Embryonic facial prominence (tissue), 1 donor: ENCODE measurements around the gene MVB12B.
"Not testable (repeated sequence)": the region's sequence is repeated elsewhere in the genome, so short reads cannot be mapped to it uniquely, and the experiment has no call there.

Experiments used
- DNase-seq: peaks from one replicate; pipeline ENCODE4 v3.0.0-alpha.2; 2016; ENCODE audit errors: extremely low spot score

Gene MVB12B

DNA sequence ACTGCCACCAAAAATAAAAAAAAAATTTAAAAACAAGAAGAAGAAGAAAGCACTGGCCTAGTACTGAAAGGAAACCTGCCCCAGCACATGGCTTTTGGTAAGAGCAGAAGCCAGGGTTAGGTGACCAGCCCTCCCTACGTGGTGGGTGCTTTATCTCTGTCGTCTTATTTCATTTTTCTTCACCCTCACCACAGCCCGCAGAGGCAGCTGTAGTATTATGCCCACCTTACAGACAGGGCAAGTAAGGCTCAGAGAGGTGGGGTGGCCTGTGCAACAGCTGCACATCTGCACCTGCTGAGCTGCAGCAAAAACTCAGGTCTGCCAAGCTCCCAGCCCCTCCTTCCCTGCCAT lies 146.3 kb downstream of the MVB12B start:
- no peak for DNase-seq

DNA sequence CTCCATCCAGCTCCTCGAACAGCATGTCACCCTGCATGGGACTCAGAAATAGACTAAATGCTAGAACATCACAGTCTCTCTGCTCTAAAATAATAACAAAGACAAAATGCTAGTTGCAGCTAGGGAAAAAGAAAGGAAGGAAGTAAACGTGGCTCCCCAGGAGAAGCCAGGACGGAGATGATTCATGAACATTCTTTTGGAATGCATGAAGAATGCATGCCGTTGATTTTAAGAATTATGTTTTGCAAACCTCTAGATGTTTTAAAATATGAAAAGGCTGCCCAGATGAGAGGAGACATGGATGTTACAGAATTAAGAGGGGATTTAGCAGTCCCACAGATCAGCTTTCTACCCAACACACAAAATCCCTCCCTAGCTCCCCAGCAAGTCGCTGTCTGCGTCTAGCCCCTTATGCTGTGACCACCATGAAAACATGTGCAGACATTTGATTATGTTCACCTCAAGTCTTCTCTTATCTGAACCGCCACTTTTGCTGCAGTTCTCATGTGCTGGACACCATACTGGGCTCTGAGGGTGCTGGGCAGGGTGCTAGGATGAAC lies 147.7 kb downstream of the MVB12B start:
- no peak for DNase-seq

DNA sequence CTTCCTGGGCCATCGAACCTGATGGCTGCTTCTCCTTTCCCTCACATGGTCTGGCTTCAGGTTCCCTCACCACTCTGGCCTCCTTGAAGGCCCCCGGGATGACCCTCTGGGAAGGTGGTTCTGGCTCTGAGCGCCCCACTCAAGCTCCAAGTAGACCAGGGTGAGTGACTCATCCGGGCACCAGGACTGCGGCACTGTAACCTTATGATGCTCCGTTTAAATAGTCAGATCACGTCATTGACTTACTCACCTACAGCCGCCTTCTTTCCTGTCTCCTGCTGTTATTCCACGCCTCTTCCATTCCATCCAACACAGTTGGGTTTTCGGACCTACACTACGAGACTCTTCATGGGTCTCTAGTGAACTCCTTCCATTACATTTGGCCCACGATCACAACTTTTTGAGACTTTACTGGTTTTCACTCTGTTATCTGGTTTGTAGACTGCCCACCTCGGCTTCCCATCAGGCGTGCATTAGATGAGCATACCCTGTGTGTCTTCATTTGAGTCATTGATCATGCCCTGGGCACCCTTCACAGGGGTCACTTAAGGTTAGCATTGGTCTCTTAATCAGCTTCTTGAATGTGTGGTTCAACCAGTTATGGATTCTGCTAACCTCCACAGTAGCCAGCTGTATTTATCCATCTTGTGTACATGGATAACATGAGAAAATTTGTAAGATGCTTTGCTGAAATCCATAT lies 148.3 kb downstream of the MVB12B start:
- DNase-seq = no peak

DNA sequence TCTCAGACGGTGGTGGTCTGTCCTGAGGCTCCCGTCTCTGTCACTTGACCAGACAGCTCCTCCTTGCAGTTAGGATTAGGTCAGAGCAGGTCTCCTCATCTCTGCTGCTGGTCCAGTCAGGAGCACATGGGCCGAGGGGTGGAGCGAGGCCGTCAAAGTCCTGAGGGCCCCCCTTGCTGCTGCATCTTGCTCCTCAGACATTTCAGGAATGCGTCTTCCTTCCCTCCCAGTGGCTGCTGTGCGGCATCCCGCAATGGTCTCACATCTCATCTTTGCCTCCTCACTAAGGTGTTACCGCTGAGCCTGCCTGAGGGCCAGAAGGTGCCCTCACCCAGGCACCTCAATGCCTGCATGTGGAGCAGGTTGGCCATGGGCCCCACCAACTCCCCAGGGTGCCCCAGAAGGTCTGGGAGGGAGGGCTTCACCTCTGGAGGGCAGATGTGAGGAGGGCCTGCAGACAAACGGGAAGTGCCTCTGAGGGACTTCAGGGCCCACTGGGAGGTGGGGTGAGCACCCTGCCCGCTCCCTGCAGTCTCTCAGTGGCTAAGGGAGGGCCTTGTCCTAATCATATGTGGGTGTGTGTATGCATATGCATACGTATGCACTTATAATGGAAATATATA lies 149.4 kb downstream of the MVB12B start:
- DNase-seq = no peak

DNA sequence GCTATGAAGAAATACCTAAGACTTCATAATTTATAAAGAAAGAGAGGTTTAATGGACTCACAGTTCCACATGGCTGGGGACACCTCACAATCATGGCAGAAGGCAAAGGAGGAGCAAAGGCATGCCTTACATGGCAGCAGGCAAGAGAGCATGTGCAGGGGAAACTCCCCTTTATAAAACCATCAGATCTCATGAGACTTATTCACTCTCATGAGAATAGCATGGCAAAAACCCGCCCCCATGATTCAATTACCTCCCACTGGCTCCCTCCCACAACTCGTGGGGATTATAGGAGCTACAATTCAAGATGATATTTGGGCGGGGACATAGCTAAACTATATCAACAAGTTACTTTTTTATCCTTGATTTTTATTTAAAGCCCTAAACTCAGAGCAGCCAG lies 150.8 kb downstream of the MVB12B start:
- not testable (repeated sequence) for DNase-seq

DNA sequence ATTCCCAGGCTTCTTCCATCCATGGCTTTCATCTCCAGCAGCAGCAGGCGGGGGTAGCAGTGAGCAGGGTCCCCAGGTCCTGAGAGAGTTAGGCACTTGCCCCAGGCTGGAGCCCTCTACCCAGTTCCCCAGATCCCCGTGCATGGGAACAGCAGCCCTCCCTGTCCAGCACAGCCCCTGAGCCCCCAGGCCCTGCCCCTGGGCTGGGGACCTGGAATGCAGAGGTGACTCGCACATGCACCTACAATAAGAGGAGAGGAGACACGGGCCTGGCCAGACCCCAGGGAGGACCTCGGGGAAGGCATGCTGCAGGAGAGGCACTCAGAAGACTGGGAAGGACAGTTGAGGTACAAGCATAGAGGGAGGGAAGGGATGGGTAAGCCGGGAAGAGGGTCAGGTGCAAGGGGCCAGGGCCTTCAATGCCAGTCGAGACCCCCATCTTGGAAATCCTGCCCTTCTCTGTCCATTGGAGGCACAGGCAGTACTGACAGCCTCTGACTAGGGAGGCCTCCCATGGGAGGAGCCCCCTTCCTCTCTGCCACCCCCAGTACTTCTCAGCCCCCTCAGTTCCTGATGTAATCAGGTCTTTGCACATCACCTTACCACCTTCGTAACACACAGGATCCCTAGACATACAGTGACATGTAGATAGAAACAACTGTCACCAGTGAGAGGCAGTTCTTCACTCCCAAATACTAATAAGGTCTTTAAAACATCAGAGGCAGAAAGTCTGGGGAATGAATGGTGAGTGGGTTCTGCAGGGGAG lies 151.8 kb downstream of the MVB12B start:
- no peak for DNase-seq

DNA sequence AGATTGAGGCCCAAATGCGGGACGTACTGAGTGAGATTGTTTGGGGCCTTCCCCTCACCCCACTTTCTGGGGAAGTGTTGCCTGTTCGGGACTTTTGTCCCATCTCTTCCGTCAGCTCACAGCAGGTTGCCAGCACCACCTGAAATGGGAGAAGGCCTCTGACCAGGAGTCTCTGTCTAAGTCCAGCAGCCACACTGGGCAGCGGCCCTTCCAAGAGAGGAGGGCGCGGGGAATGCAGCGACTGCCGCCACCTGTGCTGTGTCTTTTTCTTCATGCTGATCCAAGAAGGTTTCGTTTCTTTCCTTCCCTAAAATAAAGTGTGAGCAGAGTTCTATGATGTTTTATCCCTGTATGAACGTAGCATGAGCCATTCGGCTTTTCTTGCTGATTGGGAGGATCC lies 152.9 kb downstream of the MVB12B start:
- DNase-seq = no peak

DNA sequence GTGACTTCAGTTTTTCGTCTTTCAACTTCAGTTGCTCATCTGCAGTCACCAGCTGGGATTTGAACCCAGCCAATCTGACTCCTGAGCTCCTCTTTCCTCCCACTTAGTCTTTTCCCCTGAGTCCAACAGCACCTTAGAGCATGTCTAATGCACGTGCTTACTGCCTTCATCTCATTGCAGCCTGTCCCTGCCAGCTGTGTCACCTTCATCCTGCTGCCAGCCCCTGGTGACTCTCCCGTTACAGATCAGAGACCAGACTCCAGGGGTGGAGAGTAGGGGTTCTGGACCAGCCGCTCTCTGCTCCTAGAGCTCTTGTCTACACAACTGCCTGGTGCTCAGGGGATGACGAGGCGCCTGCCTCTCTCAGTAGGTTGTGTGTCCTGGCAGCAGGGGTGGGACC lies 154.2 kb downstream of the MVB12B start:
- no peak for DNase-seq

DNA sequence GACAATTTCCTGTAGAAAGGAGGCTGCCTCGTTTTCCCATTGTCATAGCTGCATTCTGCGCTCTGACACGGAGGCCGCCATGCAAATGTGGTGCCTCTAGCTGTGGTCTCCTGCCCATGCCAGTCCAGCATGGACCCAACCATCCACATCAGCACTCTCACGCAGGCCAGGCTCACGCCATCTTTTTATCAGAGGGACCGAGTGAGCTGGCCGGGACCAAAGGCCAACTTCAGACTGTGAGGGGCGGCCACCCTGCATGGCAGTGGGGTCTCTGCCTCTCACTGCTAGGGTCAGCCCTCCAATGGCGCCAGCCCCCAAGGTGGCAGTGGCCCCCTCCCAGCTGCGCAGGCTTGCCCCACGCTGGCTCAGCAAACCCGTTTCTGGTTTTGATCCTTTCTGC lies 155.2 kb downstream of the MVB12B start:
- no peak for DNase-seq

DNA sequence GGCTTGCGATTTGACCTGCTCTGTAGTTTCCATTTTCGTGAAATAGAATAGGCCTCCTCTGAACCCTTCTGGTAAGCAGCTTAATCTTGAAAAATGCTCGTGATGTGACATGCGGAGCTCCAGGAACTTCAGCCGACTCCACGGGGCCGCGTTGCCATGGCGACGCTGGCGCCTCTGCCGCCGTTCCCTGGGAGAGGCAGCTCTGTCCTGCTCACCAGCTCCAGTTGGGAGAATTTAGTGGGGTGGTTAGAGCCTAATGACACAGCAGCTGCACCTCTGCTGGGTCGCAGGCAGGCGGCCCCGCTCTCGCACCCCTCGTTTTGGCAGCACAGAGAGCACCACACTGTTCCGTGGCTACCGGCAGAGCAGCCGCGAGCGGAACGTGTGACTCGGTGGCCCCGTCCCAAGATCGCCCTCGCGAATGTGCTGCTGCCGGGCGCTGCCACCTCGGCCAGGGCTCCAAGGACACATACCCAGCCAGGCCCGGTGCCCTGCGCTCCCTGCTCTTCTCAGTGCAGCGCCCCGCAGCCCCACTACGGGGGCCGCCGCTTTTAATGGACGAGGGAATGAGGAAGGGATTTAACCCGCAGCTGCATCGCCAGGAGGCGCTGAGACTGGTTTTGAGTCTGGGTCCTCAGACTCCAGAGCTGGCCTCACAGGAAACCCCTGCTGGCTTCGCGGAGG lies 155.9 kb downstream of the MVB12B start:
- DNase-seq = peak; percentile 81

DNA sequence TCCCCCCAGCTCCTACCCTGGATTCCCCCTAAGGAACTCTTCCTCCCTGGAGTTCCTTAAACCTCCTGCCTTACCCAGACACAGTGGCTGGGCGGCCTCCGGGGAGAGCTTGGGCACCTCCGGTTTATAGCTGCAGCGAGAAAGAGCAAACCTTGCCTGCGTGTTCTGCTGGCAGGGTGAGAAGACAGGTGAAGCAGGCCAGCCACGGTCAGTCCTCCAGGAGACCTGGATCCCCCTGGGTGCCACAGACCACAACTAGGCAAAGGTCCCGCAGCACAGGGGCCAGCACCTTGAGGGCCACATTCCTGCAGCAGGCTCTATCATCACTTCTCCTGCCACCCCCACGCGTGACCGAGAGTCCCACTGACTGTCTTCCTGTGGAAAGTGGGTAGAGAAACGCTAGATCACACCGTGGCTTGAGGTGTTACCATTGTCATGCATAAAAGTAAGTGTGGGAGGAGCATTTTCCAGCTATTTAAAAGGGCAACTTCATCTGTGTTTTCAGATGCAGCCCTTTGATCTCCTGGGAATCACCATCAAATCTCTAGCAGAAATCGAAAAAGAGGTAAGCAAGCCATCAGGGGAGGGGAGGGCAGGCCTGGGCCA lies 156.9 kb downstream of the MVB12B start:
- no peak for DNase-seq

DNA sequence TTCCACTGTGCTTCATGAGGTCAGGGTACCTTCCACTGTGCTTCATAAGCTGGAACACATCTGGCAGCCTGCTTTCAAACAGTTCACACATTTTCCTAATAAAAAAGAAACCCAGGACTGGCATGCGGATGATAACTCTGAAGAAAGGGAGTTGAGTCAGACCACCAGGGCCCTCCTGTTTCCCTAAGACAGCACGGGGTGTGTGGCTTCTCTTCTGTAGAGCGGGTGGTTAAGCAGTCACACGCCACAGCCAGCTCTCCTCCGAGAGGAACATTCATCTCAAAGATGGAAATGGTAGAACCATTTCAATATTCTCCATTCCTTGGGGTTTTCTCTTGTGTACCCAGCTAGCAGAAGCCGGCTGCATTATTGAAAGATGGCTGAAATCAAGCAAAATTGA lies 159.0 kb downstream of the MVB12B start:
- no peak for DNase-seq

DNA sequence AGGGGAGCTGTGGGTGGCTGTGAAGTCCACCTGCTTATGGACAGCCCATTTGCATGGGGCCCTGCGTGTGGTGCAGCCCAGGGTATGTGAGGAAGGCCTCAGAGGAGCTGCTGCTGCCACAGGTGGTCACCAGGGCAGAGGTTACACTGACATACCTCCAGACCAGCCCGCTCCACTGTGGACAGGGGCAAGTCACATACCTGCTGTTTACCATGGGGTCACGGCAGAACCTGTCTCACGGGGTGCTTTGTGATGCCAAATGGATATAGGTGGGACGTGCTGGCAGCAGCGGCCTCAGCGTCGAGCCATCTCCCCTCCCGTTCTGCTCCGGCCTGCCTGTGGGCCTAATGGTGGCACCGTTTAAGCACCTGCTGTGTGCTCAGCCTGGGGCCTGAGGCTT lies 159.6 kb downstream of the MVB12B start:
- DNase-seq = no peak

DNA sequence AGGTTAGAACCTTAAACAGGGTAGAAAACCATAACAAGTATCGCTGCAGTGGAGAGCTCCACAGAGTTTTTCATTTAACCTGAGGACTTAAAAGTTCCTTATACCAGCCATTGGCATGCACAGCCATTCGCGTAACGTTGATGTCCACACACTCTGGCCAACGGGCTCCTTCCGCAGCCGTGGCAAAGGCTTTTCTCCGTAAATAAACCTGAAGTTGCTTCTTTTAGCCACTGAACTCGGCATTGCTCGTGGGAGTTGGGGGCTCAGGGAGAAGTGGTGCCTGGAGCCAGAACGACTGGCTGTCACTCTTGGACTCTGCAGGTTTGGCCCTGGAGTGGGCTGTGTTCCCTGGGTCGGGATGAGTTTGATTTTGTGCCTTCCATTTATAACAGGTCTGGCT lies 161.2 kb downstream of the MVB12B start:
- DNase-seq = no peak

DNA sequence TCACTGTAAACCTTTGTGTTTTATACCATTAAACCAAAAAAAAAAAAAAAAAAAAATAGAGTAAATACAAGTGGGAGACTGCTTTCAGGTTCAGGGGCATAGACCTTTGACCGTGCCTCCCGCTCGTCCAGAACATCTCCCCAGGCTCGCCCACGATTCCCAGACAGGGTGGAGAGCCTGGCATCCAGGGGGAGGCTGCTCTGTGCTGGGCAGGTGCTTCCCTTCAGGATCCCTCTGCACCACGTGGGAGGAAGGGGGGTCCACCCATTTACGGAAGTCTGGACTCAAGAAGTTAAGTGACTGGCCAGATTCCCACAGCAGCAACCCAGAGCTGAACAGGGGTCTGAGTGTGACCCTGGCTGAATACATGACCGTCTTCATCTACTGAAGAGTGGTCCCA lies 161.7 kb downstream of the MVB12B start:
- no peak for DNase-seq

DNA sequence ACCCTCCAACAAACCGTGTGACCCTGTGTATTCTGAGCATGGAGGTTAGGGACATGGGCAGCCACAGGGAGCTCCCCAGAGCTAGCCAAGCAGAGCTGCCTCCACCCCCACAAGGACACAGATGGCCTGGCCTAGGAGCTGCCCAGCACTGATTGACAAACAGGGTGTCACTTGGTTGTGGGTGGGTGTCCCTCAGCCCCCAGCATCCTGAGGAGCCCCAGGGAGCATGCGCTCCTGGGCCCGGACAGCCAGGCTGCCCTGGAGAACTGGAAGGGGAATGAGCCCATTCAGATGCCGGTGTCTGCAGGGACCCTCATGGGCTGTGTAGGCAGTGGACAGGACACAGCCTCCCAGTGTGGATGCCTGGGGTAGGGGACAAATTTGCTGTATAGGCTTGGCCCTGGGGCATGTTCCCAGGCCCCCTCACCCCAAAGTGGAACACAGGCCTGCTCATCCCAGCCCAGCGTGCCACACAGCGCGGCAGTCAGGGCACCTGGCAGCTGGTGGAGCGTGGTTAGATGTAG lies 162.3 kb downstream of the MVB12B start:
- DNase-seq = no peak

DNA sequence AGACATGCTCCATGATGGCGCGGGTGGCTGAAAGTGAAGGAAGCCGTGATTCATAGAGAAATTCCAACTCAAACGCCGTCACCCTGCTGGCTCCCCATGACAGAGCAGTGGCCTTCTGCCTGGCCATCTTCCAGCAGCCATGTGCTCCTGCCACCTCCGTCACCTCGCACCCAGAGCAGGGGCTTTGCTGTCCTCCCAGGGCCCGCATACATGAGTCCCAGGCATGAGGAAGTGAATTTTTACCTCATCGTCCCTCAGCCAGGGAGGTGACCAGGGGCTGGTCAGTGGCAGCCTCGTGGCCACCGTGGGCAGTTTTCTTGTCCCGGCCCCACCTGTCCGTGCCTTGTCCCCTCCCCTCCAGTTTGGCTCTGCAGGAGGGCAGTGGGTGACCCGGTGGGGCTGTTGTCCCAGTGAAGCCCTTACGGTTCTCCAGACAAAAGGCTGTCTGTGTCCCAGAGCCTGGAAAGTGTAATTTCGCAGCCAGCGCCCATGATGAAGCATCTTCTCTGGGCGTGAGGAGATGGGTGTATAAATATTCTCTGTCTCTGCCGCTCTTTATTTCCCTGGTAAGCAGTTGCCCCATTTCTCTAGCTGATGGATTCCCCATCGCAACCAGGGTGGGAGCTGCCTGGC lies 163.1 kb downstream of the MVB12B start:
- DNase-seq = no peak

DNA sequence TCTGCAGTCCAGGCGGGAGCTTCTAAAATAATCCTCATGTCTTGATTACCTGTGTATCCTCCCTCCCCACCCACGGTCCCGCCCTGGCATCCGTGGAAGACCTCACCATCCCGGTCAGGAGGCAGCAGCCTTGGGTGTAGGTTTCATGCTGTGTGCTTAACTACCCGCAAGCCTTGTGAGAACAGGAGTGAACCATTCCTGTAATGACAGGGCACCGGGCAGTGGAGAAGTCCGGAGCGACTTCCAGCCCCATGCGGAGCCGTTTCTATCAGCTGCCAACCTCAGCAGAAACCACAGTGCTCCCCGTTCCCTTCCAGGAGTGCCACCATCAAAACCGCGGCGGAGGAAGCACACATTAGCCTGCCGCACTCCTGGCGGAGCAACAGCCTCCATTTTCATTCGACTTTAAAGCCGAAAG lies 163.6 kb downstream of the MVB12B start:
- no peak for DNase-seq

DNA sequence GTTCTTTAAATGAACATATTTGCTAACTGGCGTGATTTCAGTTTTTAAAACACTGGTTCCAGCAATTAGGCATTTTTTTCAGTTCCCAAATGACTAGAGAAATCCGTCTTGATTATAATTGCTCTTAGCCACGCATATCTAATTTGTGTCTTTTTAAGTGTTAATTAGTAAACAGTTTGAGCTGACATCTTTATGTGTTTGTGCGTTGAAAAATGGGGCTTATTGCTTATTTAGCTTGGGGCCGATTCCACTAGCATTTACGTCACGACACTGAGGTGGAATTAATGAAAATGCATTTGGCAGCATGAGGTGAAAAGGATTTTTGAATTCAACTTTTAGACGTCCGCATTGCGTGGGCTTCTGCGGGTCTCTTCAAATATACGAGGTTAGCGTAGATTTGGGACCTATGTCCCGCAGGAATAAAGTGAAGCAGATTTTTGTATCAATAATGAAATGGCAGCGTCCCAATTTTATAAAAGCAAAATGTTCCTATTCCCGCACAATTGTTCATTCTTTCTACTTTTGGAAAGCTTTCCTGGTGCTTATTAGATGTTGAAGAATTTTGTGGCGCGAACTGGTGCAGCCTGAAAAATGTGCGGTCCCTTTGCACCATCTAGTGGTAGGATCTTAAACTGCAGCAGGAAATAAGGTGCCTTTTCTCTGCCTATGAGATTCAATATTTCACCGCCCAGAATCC lies 164.4 kb downstream of the MVB12B start:
- peak; percentile 61 for DNase-seq

DNA sequence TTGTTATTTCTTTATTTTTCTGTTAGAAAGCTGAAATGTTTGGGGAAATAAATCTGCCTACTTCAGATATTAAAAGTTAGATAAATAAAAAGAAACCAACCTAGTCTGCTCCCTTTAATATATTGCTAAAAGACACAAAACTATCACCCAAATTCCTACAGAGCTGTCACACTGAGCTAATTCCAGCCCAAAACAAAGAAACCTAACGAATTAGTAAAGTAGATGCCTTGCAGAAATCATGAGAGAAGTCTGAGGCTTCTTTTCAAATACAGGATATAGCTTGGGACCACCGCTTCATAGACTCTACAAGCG lies 164.9 kb downstream of the MVB12B start:
- no peak for DNase-seq

DNA sequence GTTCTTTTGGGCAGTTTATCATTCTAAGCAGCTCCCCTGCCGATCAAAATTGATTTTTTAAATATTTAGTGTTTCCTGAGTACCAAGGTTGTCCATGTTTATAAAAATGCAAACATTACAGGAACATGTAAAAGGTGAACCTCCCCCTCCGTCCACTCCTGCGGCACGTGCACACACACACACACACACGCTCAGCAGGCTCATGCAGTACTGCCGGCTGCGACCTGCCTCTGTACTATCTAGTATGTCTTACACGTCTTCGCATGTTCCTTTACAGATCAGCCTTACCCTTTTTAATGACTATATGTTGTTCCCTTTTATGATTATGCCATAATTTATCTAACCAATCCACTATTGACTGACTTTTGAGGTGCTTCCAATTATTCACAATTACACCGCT lies 165.3 kb downstream of the MVB12B start:
- DNase-seq = no peak
